ENCODE measurements around the gene METTL1. TPM values are rescaled to one million over a fixed set of nuclear protein-coding genes. Genes with fewer than 3 reads are reported as not detected.
"Not testable (repeated sequence)": the region's sequence is repeated elsewhere in the genome, so short reads cannot be mapped to it uniquely, and the experiment has no call there.

METTL1 gene
- total and polyA plus RNA-seq, 9 of the 15 experiments (the other 6 are each of a cell fraction or from before 2014, with no cell fraction given), result 12.6 to 65.9 (median 39.2) TPM

GRCh38 chr12:57722716-57723629 lies 48.9 kb downstream of the METTL1 start:
- Histone ChIP-seq H3K9ac (ENCODE audit: insufficient read depth in 1 of 2, low read depth in 2 of 2, low read length in 2 of 2) (peak overlapping the region in 1 of 2 experiments; percentile 75; a peak in 1 of 4 replicates), H4K20me1 (replicated peaks; ENCODE audit: control insufficient read depth, insufficient read depth, low read length) (no peaks in the 10 kb centered on the region), H3K27me3 (ENCODE audit: control insufficient read depth in 2 of 2, insufficient read depth in 2 of 2, low read length in 2 of 2) (peaks cover 0 to 4% of the 10 kb centered on the region in 2 experiments; a peak in 1 of 5 replicates), H3K4me1 (replicated peaks in 1 of 2; ENCODE audit: control insufficient read depth in 2 of 2, insufficient read depth in 2 of 2, low read length in 2 of 2) (peaks cover 0 to 20% of the 10 kb centered on the region in 2 experiments; a peak in 2 of 5 replicates), H3K79me2 (ENCODE audit: control insufficient read depth, insufficient read depth, low read length) (no peaks in the 10 kb centered on the region), H3K9me1 (ENCODE audit: control insufficient read depth, insufficient read depth, low read length) (no peaks in the 10 kb centered on the region), H3K4me2 (ENCODE audit: insufficient read depth, low read length) (no peak overlapping the region), H3K27ac (ENCODE audit: extremely low read depth, low read depth, low read length) (no peak overlapping the region), H3K9me3 (replicated peaks; ENCODE audit: control insufficient read depth, insufficient read depth, low read depth, low read length) (no peaks in the 10 kb centered on the region; the same call in 1 of the 2 replicates), H3K36me3 (ENCODE audit: control insufficient read depth, insufficient read depth, low read length) (peaks cover 29% of the 10 kb centered on the region; the same call in 2 of the 3 replicates), H3K4me3 (no peak overlapping the region), H2AFZ (ENCODE audit: low read depth, low read length) (no peak overlapping the region)
- WGBS (ENCODE audit: insufficient coverage, low coverage, missing lambda C conversion rate), result 38% methylated on average over 11 of the region's 11 CpGs
- TF ChIP-seq PHB (CRISPR knock-in tag; IDR thresholded peaks at IDR 0.05), result no peak
- TF ChIP-seq POLR2G (IDR thresholded peaks at IDR 0.05; ENCODE audit: low read depth, low read length), result 0 out of 2 replicates have a peak, but pooled peaks have one; percentile 37
- no peak for TF ChIP-seq NR2F6 (CRISPR knock-in tag; IDR thresholded peaks at IDR 0.05)
- 0 out of 6 replicates have a peak, but pooled peaks of 1 of the 3 experiments have one; percentile 5 for TF ChIP-seq CTCF (IDR thresholded peaks at IDR 0.05 in 2 of 3, conservative IDR thresholded peaks at IDR 0.05 in 1 of 3; ENCODE audit: insufficient read depth in 2 of 3, low read depth in 1 of 3, low read length in 3 of 3)
- TF ChIP-seq RAD21 (CRISPR knock-in tag; conservative IDR thresholded peaks at IDR 0.05 in 1 of 2, IDR thresholded peaks at IDR 0.05 in 1 of 2), result 0 out of 4 replicates have a peak, but pooled peaks of 1 of the 2 experiments have one; percentile 3
- ATAC-seq (peak; percentile 21; the same call in 1 of the 3 replicates), DNase-seq (ENCODE audit: extremely low read depth in 1 of 4, low spot score in 3 of 4) (no peak), FAIRE-seq (no peak)
- intact Hi-C loops (cut with micrococcal nuclease), result no loop called here
- CTCF ChIA-PET (ENCODE audit: low intra/inter-chr PET ratio), result interaction anchor here (1.0 kb wide), 1 partner anchor 140 kb away, joined by 4 read pairs; no protein-coding TSS in a partner anchor
- no TSS peak for BruUV-seq (replicated peaks)
- POLR2A ChIA-PET, result interaction anchor here (1.9 kb wide), 1 partner anchor 12 kb away, joined by 5 read pairs; no protein-coding TSS in a partner anchor
- in situ Hi-C loops (cut with MboI), result no loop called here

- ChIA-PET CTCF (ENCODE audit: low intra/inter-chr PET ratio) (interaction anchor here (1.0 kb wide), 1 partner anchor 139 kb away, joined by 4 read pairs; no protein-coding TSS in a partner anchor), POLR2A (interaction anchor here (0.6 to 0.8 kb wide), 3 partner anchors 35 to 131 kb away, joined by 3 to 4 read pairs (median 3); partner anchors contain the start of gene PIP4K2C)
- H3K4me2 ChIP-seq (ENCODE audit: insufficient read depth, low read length); H3K4me3 ChIP-seq; DNase-seq (ENCODE audit: extremely low read depth in 1 of 4, low spot score in 3 of 4); BruUV-seq (replicated peaks); intact Hi-C loops (cut with micrococcal nuclease); H4K20me1 ChIP-seq (replicated peaks; ENCODE audit: control insufficient read depth, insufficient read depth, low read length); in situ Hi-C loops (cut with MboI); H3K27ac ChIP-seq (ENCODE audit: extremely low read depth, low read depth, low read length); H3K79me2 ChIP-seq (ENCODE audit: control insufficient read depth, insufficient read depth, low read length); FAIRE-seq; H3K9me3 ChIP-seq (replicated peaks; ENCODE audit: control insufficient read depth, insufficient read depth, low read depth, low read length); H3K27me3 ChIP-seq (ENCODE audit: control insufficient read depth in 2 of 2, insufficient read depth in 2 of 2, low read length in 2 of 2); H2AFZ ChIP-seq (ENCODE audit: low read depth, low read length); H3K9ac ChIP-seq (ENCODE audit: insufficient read depth in 1 of 2, low read depth in 2 of 2, low read length in 2 of 2); ATAC-seq; H3K9me1 ChIP-seq (ENCODE audit: control insufficient read depth, insufficient read depth, low read length): not testable (repeated sequence)
- H3K4me1 ChIP-seq (replicated peaks in 1 of 2; ENCODE audit: control insufficient read depth in 2 of 2, insufficient read depth in 2 of 2, low read length in 2 of 2), result peaks cover 0 to 12% of the 10 kb centered on the region in 2 experiments; a peak in 1 of 5 replicates
- peaks cover 35% of the 10 kb centered on the region; the same call in 2 of the 3 replicates for H3K36me3 ChIP-seq (ENCODE audit: control insufficient read depth, insufficient read depth, low read length)
- 84% methylated on average over 15 of the region's 16 CpGs for WGBS (ENCODE audit: insufficient coverage, low coverage, missing lambda C conversion rate)
These were observed 49.9 kb downstream of the METTL1 start for GRCh38 chr12:57721846-57722608.

Data from K562 (cell line).